ENCODE results near the gene ARMC9. TPM values are rescaled to one million over a fixed set of nuclear protein-coding genes. Genes with fewer than 3 reads are reported as not detected.

Gene ARMC9
- total RNA-seq, 2 donors from 2014 or later = 6.9 to 10.1 TPM

DNA sequence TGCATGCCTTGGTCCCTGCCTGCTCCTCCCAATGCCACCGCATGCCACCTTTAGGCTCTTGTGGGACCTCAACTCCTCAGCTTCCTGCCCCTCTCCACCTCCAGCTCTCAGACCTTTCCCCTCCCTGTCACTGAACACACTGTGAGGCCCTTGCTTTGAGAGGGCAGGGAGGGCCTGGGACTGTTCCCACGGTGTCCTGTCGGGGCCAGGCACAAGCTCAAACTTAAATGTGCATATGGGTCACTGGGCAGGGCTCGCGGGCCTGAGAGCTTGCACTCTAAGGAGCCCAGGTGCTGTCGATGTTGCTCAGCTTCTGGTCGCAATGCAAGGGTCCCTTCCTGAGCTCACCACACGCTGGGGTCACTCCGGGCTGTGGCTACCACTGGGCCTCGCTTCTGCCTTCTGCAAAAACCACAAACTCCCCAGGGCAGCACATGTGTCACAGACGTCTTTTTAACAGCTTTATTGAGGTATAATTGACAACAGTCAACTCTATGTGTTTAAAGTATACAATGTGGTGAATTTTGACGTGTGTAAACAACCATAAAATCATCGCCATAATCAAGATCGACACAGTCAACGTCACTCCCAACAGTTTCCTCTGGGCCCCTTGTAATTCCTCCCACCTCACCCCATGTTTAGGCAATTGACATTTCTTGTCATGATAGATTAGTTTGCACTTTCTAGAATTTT is 185.1 kb downstream of the ARMC9 start:
- Histone ChIP-seq H3K36me3 (replicated peaks in 1 of 2; ENCODE audit: insufficient read depth in 1 of 2, low read depth in 2 of 2) (no peaks in the 10 kb centered on the region), H3K4me3 (no peak overlapping the region), H3K4me1 (peaks cover 1% of the 10 kb centered on the region), H3K9me3 (no peaks in the 10 kb centered on the region), H3K27ac (no peak overlapping the region), H3K27me3 (no peaks in the 10 kb centered on the region)
- ATAC-seq (no peak), DNase-seq (no peak)
- 59 to 65% methylated on average over 12 to 15 of the region's 15 CpGs for WGBS, 2 donors
- no peak for TF ChIP-seq POLR2A (IDR thresholded peaks at IDR 0.05)
- TF ChIP-seq, protein P1, sequence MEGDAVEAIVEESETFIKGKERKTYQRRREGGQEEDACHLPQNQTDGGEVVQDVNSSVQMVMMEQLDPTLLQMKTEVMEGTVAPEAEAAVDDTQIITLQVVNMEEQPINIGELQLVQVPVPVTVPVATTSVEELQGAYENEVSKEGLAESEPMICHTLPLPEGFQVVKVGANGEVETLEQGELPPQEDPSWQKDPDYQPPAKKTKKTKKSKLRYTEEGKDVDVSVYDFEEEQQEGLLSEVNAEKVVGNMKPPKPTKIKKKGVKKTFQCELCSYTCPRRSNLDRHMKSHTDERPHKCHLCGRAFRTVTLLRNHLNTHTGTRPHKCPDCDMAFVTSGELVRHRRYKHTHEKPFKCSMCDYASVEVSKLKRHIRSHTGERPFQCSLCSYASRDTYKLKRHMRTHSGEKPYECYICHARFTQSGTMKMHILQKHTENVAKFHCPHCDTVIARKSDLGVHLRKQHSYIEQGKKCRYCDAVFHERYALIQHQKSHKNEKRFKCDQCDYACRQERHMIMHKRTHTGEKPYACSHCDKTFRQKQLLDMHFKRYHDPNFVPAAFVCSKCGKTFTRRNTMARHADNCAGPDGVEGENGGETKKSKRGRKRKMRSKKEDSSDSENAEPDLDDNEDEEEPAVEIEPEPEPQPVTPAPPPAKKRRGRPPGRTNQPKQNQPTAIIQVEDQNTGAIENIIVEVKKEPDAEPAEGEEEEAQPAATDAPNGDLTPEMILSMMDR (IDR thresholded peaks at IDR 0.05) = no peak
- intact Hi-C loops (cut with DNase I) = no loop called here

DNA sequence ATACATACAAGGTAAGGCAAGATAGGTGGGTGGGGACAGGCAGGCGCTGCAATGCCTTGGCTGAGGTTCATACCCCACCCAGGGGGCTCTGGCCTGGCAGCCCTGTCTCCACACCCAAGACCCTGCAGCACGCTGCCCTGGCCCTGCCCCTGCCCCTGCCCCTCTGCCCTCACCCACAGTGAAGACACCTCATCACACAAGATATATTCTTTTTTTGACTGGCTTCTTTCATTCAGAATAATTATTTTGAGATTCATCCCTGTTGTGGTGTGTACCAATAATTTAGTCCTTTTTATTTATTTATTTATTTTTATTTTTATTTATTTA is 185.6 kb downstream of the ARMC9 start:
- WGBS, 2 donors = 100% methylated on average over 2 of the region's 2 CpGs

DNA sequence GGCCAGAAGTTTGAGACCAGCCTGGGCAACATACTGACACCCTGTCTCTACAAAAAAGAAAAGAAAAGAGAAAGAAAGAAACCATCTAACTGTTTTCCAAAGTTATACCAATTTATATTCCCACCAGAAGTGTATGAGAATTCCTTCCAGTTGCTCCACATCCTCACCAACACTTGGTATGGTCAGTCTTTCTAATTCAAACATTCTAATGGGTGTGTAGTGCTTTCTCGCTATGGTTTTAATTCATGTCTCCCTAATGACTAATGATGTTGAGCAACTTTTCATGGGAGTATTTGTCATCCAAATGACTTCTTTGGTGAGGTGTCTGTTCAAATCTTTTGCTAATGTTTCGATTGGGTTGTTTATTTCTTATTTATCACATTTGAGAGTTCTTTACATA is 186.5 kb downstream of the ARMC9 start:
- intact Hi-C loops (cut with DNase I) = loop anchor here (5.0 kb wide), 1 partner anchor 93 kb away; no protein-coding TSS in a partner anchor

More for the DNA sequence above, 185.6 kb downstream of the ARMC9 start:
- H3K4me1 ChIP-seq = no peaks in the 10 kb centered on the region
- H3K27ac ChIP-seq = no peak overlapping the region
- ATAC-seq (no peak), DNase-seq (no peak)
- intact Hi-C loops (cut with DNase I) = no loop called here
- H3K27me3 ChIP-seq = no peaks in the 10 kb centered on the region
- no peaks in the 10 kb centered on the region for H3K9me3 ChIP-seq
- H3K4me3 ChIP-seq = no peak overlapping the region
- H3K36me3 ChIP-seq (replicated peaks in 1 of 2; ENCODE audit: insufficient read depth in 1 of 2, low read depth in 2 of 2) = no peaks in the 10 kb centered on the region
- TF ChIP-seq POLR2A (IDR thresholded peaks at IDR 0.05) = no peak
- TF ChIP-seq, protein P1 (IDR thresholded peaks at IDR 0.05) = no peak

DNA sequence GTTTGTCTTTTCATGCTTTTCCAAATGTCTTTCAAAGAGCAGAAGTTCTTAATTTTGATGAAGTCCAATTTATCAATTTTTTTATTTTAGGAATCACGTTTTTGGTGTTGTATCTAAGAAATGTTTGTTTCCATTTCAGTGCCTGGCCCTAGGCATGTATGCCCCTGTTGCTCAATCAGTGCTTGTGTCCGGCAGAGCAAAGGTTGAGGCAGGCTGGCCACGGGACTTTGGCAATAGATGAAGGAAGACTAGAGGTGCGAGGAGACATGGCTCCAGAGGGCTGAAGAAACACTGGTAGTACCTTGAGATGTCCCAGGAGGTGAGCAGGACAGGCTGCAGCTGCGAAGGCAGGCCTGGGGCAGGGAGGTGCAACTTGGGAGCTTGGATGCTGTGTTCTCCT is 187.0 kb downstream of the ARMC9 start:
- H3K27ac ChIP-seq = no peak overlapping the region
- H3K4me1 ChIP-seq = no peaks in the 10 kb centered on the region
- ATAC-seq (no peak), DNase-seq (no peak)
- WGBS, 2 donors = 85 to 90% methylated on average over 5 of the region's 5 CpGs
- no peaks in the 10 kb centered on the region for H3K27me3 ChIP-seq
- H3K4me3 ChIP-seq = no peak overlapping the region
- intact Hi-C loops (cut with DNase I) = loop anchor here (5.0 kb wide), 1 partner anchor 93 kb away; no protein-coding TSS in a partner anchor
- H3K36me3 ChIP-seq (replicated peaks in 1 of 2; ENCODE audit: insufficient read depth in 1 of 2, low read depth in 2 of 2) = no peaks in the 10 kb centered on the region
- no peaks in the 10 kb centered on the region for H3K9me3 ChIP-seq
- TF ChIP-seq, protein P1 (IDR thresholded peaks at IDR 0.05) = no peak
- no peak for TF ChIP-seq POLR2A (IDR thresholded peaks at IDR 0.05)

More for the DNA sequence above, 186.5 kb downstream of the ARMC9 start:
- Histone ChIP-seq H3K27me3 (no peaks in the 10 kb centered on the region), H3K4me3 (no peak overlapping the region), H3K4me1 (no peaks in the 10 kb centered on the region), H3K36me3 (replicated peaks in 1 of 2; ENCODE audit: insufficient read depth in 1 of 2, low read depth in 2 of 2) (no peaks in the 10 kb centered on the region), H3K27ac (no peak overlapping the region), H3K9me3 (no peaks in the 10 kb centered on the region)
- DNase-seq (no peak), ATAC-seq (no peak)
- 90 to 91% methylated on average over 2 of the region's 2 CpGs for WGBS, 2 donors
- no peak for TF ChIP-seq POLR2A (IDR thresholded peaks at IDR 0.05)
- TF ChIP-seq, protein P1 (IDR thresholded peaks at IDR 0.05) = no peak

DNA sequence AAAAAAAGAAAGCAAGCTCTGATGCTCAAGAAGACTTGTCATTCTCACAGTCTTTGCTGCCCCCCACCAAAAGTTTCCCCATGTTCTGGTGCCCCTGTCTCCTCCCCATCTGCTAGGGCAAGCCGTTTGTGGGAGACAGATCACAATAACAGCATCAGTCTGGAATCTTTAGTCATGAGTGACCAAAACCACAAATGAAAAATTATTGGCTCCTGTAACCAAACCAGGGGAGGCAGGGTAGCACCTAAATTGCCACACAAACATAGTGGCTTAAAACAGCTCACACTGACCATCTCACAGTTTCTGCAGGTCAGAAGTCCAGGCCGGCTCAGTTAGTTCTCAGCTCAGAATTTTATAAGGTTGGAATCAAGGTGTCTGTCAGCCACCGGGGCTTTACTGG is 188.0 kb downstream of the ARMC9 start:
- ATAC-seq (no peak), DNase-seq (no peak)
- WGBS, 2 donors = 59 to 87% methylated on average over 2 to 3 of the region's 3 CpGs
- TF ChIP-seq, protein P1 (IDR thresholded peaks at IDR 0.05) = no peak
- TF ChIP-seq POLR2A (IDR thresholded peaks at IDR 0.05) = no peak
- intact Hi-C loops (cut with DNase I) = loop anchor here (5.0 kb wide), 1 partner anchor 94 kb away; no protein-coding TSS in a partner anchor
- Histone ChIP-seq H3K36me3 (replicated peaks in 1 of 2; ENCODE audit: insufficient read depth in 1 of 2, low read depth in 2 of 2) (no peaks in the 10 kb centered on the region), H3K27ac (no peak overlapping the region), H3K27me3 (no peaks in the 10 kb centered on the region), H3K4me3 (no peak overlapping the region), H3K9me3 (no peaks in the 10 kb centered on the region), H3K4me1 (no peaks in the 10 kb centered on the region)

Measured in body of pancreas (tissue), 4 donors.